SKM-1 treated with dmso at 0.1 percent for 144 hours (cell line): ENCODE measurements around the gene KCP.

ENCODE experiments used
- DNase-seq: peaks from one replicate; lab custom pipeline; 2025; ENCODE audit not compliant: unreplicated experiment; lab: John Stamatoyannopoulos, UW

Gene KCP

GRCh38 chr7:128859232-128860157 is 51.0 kb downstream of the KCP start:
- DNase-seq, result no peak

- no peak for DNase-seq
Measured at GRCh38 chr7:128858380-128859231, 51.9 kb downstream of the KCP start.

- DNase-seq, result no peak
Measured at GRCh38 chr7:128856001-128856718, 54.3 kb downstream of the KCP start.

GRCh38 chr7:128855559-128855958 is 55.0 kb downstream of the KCP start:
- no peak for DNase-seq

GRCh38 chr7:128854396-128854795 is 56.1 kb downstream of the KCP start:
- no peak for DNase-seq

GRCh38 chr7:128853799-128854198 is 56.7 kb downstream of the KCP start:
- DNase-seq, result no peak

- DNase-seq, result no peak
Measured at GRCh38 chr7:128852537-128853254, 57.8 kb downstream of the KCP start.

- DNase-seq, result no peak
Measured at GRCh38 chr7:128849804-128850490, 60.6 kb downstream of the KCP start.

- no peak for DNase-seq
Measured at GRCh38 chr7:128849156-128849515, 61.4 kb downstream of the KCP start.

GRCh38 chr7:128848289-128849155 is 62.0 kb downstream of the KCP start:
- DNase-seq, result no peak

GRCh38 chr7:128847721-128848211 is 62.7 kb downstream of the KCP start:
- no peak for DNase-seq

- no peak for DNase-seq
Measured at GRCh38 chr7:128846781-128847444, 63.6 kb downstream of the KCP start.

GRCh38 chr7:128845987-128846386 is 64.5 kb downstream of the KCP start:
- DNase-seq, result no peak

- DNase-seq, result no peak
Measured at GRCh38 chr7:128845475-128845874, 65.0 kb downstream of the KCP start.

- DNase-seq, result no peak
Measured at GRCh38 chr7:128844777-128845311, 65.7 kb downstream of the KCP start.

- no peak for DNase-seq
Measured at GRCh38 chr7:128843938-128844621, 66.4 kb downstream of the KCP start.
